GM18526 (cell line): ENCODE measurements around the gene LDLRAD4.

Experiments
- POLR2A ChIP-seq: IDR thresholded peaks from 3 replicates; pipeline ENCODE4 v1.6.1; 2011; ENCODE audit not compliant: insufficient read length; ENCODE audit errors: extremely low read depth

The LDLRAD4 gene

GRCh38 chr18:13324880-13325279, 106.3 kb downstream of the LDLRAD4 start:
- no peak for TF ChIP-seq POLR2A

GRCh38 chr18:13328213-13328612, 109.7 kb downstream of the LDLRAD4 start:
- TF ChIP-seq POLR2A = no peak

- no peak for TF ChIP-seq POLR2A
Observed at GRCh38 chr18:13330996-13331395, 112.4 kb downstream of the LDLRAD4 start.

- no peak for TF ChIP-seq POLR2A
Observed at GRCh38 chr18:13331846-13332245, 113.3 kb downstream of the LDLRAD4 start.

GRCh38 chr18:13332874-13333273, 114.3 kb downstream of the LDLRAD4 start:
- no peak for TF ChIP-seq POLR2A

- TF ChIP-seq POLR2A = no peak
Observed at GRCh38 chr18:13335903-13336302, 117.3 kb downstream of the LDLRAD4 start.

GRCh38 chr18:13336841-13337240, 118.3 kb downstream of the LDLRAD4 start:
- no peak for TF ChIP-seq POLR2A

- TF ChIP-seq POLR2A = no peak
Observed at GRCh38 chr18:13337369-13337768, 118.8 kb downstream of the LDLRAD4 start.

- TF ChIP-seq POLR2A = no peak
Observed at GRCh38 chr18:13338318-13338717, 119.8 kb downstream of the LDLRAD4 start.

GRCh38 chr18:13339653-13340052, 121.1 kb downstream of the LDLRAD4 start:
- TF ChIP-seq POLR2A = no peak

GRCh38 chr18:13353084-13353823, 134.7 kb downstream of the LDLRAD4 start:
- no peak for TF ChIP-seq POLR2A

GRCh38 chr18:13354402-13354801, 135.8 kb downstream of the LDLRAD4 start:
- no peak for TF ChIP-seq POLR2A

- TF ChIP-seq POLR2A = no peak
Observed at GRCh38 chr18:13356032-13356431, 137.5 kb downstream of the LDLRAD4 start.

GRCh38 chr18:13357289-13357688, 138.7 kb downstream of the LDLRAD4 start:
- TF ChIP-seq POLR2A = no peak

GRCh38 chr18:13359210-13359609, 140.7 kb downstream of the LDLRAD4 start:
- no peak for TF ChIP-seq POLR2A

- TF ChIP-seq POLR2A = no peak
Observed at GRCh38 chr18:13361431-13361830, 142.9 kb downstream of the LDLRAD4 start.

- TF ChIP-seq POLR2A = no peak
Observed at GRCh38 chr18:13362051-13362450, 143.5 kb downstream of the LDLRAD4 start.
